ENCODE results near the gene CRYBG3.

- TF ChIP-seq POLR2A (IDR thresholded peaks at IDR 0.05; ENCODE audit: low read depth, low read length) (no peak), TAF1 (IDR thresholded peaks at IDR 0.05; ENCODE audit: low read depth, low read length) (no peak), POLR2AphosphoS5 (IDR thresholded peaks at IDR 0.05; ENCODE audit: low read depth, low read length) (no peak), SPI1 (IDR thresholded peaks at IDR 0.05; ENCODE audit: low read depth, low read length) (no peak), PAX5 (IDR thresholded peaks at IDR 0.05; ENCODE audit: insufficient read depth, low read length, severe bottlenecking) (no peak)
These were observed 139.4 kb downstream of the CRYBG3 start for GRCh38 chr3:97960993-97961766.

Measured in GM12891 (cell line).